Fibroblast of mammary gland (primary cell): ENCODE results near the gene DEFB129.
"Not testable (repeated sequence)": the region's sequence is repeated elsewhere in the genome, so short reads cannot be mapped to it uniquely, and the experiment has no call there.

Experiments
- DNase-seq: peaks from one replicate; pipeline ENCODE4 v3.0.0-alpha.2; 2010; ENCODE audit warnings: low read depth
- H3K4me3 ChIP-seq: 2 replicates; pipeline ENCODE4 v1.5.1; 2011; ENCODE audit warnings: low read depth, mild to moderate bottlenecking, low read length, moderate library complexity; ENCODE audit not compliant: control insufficient read depth
- CTCF ChIP-seq: conservative IDR thresholded peaks from 2 replicates; pipeline ENCODE4 v1.5.1; 2011; ENCODE audit warnings: low read depth, low read length, inconsistent platforms; ENCODE audit not compliant: control insufficient read depth, insufficient read depth

The DEFB129 gene

GRCh38 chr20:221258-221830, 5.7 kb upstream of the DEFB129 start:
- no peak for TF ChIP-seq CTCF
- no peak for DNase-seq
- no peak overlapping the region for H3K4me3 ChIP-seq

DNA sequence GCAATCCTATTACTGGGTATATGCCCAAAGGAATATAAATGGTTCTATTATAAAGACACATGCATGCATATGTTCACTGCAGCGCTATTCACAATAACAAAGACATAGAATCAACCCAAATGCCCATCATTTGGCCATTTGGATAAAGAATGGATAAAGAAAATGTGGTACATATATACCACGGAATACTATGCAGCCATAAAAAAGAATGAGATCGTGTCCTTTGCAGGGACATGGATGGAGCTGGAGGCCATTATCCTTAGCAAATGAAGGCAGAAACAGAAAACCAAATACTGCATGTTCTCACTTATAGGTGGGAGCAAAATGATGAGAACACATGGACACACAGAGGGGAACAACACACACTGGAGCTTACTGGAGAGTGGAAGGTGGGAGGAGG, 1.2 kb upstream of the DEFB129 start:
- H3K4me3 ChIP-seq, DNase-seq: not testable (repeated sequence)

DNA sequence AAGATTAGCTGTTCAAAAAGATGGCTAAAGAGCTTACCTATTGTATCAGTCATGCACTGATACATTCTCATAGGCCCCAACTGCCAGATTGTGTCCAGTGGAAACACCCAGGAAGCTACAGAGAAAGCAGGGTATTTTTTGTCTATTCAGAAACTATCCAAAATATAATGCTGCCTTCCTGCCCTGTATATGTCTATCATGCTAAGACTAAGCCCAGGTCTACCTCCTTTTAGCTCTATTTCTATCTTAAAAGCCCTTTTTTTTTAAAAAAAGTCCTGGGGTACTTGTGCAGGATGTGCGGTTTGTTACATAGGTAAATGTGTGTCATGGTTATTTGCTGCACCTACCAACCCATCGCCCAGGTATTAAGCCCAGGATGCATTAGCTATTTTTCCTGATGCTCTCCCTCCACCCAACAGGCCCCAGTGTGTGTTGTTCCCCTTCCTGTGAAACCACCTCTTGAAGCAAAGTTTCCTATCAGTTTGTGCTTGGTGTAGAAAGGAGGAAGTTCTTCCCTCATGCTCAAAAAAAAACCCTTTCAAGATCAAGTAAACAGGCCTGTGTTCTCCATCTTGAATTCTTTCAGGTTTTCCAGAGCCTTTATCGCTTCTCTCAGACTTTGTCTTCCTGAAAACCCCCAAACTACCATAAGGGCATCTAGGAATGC, 514 bp downstream of the DEFB129 start:
- no peak for DNase-seq
- no peak for TF ChIP-seq CTCF
- H3K4me3 ChIP-seq, result no peak overlapping the region

- peak; percentile 7 for DNase-seq
- H3K4me3 ChIP-seq, result no peak overlapping the region
- TF ChIP-seq CTCF, result no peak
Measured at GRCh38 chr20:235891-236290, 8.8 kb downstream of the DEFB129 start.

DNA sequence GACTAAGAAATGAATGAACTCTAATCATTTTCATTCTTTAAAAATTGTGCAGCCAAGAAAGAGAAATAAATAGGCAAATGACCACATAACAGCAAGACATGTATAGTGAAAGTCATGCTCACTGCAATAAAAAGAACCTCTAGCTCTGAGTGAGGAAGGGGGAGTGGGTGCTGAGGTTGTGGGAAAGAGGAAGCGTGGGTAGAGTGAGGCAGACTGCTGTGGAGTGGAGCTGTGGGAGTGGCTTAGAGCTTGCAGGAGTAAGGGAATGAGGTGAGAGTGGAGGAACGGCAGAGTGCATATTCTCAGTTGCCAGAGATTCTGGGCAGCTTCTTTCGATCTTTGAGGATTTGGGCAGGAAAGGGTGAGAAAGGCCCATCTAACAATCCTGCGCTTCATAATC, 10.4 kb downstream of the DEFB129 start:
- TF ChIP-seq CTCF, result no peak
- no peak overlapping the region for H3K4me3 ChIP-seq
- no peak for DNase-seq

GRCh38 chr20:237929-238328, 10.9 kb downstream of the DEFB129 start:
- no peak overlapping the region for H3K4me3 ChIP-seq
- no peak for TF ChIP-seq CTCF
- no peak for DNase-seq

- no peak for DNase-seq
- no peak overlapping the region for H3K4me3 ChIP-seq
- no peak for TF ChIP-seq CTCF
Measured at GRCh38 chr20:242905-243304, 15.8 kb downstream of the DEFB129 start.
